ENCODE measurements around the gene NFE2L2.
"Not testable (repeated sequence)": the region's sequence is repeated elsewhere in the genome, so short reads cannot be mapped to it uniquely, and the experiment has no call there.

Gene NFE2L2

GRCh38 chr2:177256026-177256425, 8.5 kb downstream of the NFE2L2 start:
- DNase-seq (ENCODE audit: low spot score): no peak

GRCh38 chr2:177255227-177255601, 9.3 kb downstream of the NFE2L2 start:
- DNase-seq (ENCODE audit: low spot score): no peak

- no peak for DNase-seq (ENCODE audit: low spot score)
Measured at GRCh38 chr2:177254433-177255226, 9.9 kb downstream of the NFE2L2 start.

- no peak for DNase-seq (ENCODE audit: low spot score)
Measured at GRCh38 chr2:177253704-177254103, 10.8 kb downstream of the NFE2L2 start.

- DNase-seq (ENCODE audit: low spot score): no peak
Measured at GRCh38 chr2:177252808-177253531, 11.6 kb downstream of the NFE2L2 start.

GRCh38 chr2:177251165-177251542, 13.4 kb downstream of the NFE2L2 start:
- no peak for DNase-seq (ENCODE audit: low spot score)

GRCh38 chr2:177250461-177250860, 14.1 kb downstream of the NFE2L2 start:
- no peak for DNase-seq (ENCODE audit: low spot score)

- DNase-seq (ENCODE audit: low spot score): no peak
Measured at GRCh38 chr2:177249038-177249437, 15.5 kb downstream of the NFE2L2 start.

- no peak for DNase-seq (ENCODE audit: low spot score)
Measured at GRCh38 chr2:177247693-177248262, 16.7 kb downstream of the NFE2L2 start.

GRCh38 chr2:177246523-177247030, 17.9 kb downstream of the NFE2L2 start:
- DNase-seq (ENCODE audit: low spot score): not testable (repeated sequence)

GRCh38 chr2:177246000-177246399, 18.5 kb downstream of the NFE2L2 start:
- DNase-seq (ENCODE audit: low spot score): no peak

GRCh38 chr2:177245010-177245422, 19.5 kb downstream of the NFE2L2 start:
- no peak for DNase-seq (ENCODE audit: low spot score)

- DNase-seq (ENCODE audit: low spot score): no peak
Measured at GRCh38 chr2:177244244-177244771, 20.2 kb downstream of the NFE2L2 start.

- no peak for DNase-seq (ENCODE audit: low spot score)
Measured at GRCh38 chr2:177243476-177243875, 21.1 kb downstream of the NFE2L2 start.

- no peak for DNase-seq (ENCODE audit: low spot score)
Measured at GRCh38 chr2:177243073-177243472, 21.5 kb downstream of the NFE2L2 start.

GRCh38 chr2:177242121-177242987, 22.2 kb downstream of the NFE2L2 start:
- DNase-seq (ENCODE audit: low spot score): no peak

GRCh38 chr2:177241711-177242120, 22.8 kb downstream of the NFE2L2 start:
- no peak for DNase-seq (ENCODE audit: low spot score)

GRCh38 chr2:177239932-177240630, 24.4 kb downstream of the NFE2L2 start:
- DNase-seq (ENCODE audit: low spot score): peak; percentile 50

- no peak for DNase-seq (ENCODE audit: low spot score)
Measured at GRCh38 chr2:177239053-177239452, 25.5 kb downstream of the NFE2L2 start.

- DNase-seq (ENCODE audit: low spot score): no peak
Measured at GRCh38 chr2:177237932-177238331, 26.6 kb downstream of the NFE2L2 start.

- DNase-seq (ENCODE audit: low spot score): no peak
Measured at GRCh38 chr2:177235855-177236437, 28.6 kb downstream of the NFE2L2 start.
